ENCODE data around the gene COBL.

COBL gene

DNA sequence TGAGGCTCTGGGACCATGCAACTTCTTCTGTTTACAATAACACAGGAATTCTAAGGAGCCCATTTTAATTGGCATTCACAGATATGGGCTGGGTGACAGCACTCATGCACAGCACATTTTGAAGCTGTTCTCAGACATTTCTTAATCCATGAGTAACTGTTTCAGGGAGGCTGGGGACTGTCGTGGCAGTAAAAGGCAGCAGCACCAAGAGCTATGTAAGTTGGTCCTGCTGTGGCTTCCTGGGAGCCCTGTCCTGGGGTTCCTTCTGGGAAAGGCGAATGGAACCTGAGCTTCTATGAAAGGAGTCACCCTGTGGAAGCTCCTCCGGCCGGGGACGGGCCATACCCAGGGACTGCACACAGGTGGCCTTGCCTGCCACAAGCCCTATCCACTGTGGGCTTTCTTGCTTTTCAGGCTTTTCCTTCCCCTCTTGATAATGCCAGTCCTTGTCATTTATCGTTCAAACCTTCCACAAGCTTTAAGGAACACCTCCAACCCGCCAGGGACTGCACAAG is 40.5 kb downstream of the COBL start:
- DNase-seq (ENCODE audit: low spot score): no peak

DNA sequence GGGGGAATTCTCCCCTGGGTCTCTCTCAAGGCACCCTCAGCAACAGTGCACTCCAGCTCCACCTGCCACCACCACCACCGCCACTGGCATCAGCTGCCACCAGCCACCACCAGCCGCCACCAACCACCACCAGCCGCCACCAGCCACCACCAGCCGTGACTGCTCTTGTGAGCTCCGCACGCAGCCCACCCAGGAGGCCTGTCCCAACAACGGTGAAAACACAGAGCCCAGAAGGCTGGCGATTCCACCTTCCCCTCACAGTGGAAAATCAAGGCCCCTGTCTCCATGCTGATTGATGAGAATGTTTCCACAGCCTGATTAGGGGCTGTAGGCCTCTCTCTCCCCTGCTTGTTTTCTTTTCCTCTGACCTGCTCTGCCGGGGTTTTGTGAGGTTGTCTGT is 41.1 kb downstream of the COBL start:
- no peak for DNase-seq (ENCODE audit: low spot score)

DNA sequence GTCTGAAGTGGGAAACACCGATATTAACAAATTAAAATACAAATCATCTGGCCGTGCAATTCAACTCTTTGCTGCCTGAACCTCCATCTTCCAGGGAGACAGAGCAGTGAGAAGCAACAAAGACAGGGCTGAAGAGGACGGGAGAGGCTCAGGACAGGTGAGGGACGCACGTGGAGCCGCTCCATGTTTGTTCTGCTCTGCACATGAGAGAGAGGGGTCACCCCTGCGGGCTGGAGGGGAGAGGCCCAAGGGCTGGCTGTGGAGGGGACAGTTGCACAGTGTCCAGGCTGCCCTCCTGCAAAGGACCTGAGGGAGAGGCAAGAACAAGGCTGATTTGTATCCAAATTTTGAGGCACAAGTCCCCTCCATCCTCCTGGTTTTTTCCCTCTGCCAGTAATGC is 41.7 kb downstream of the COBL start:
- no peak for DNase-seq (ENCODE audit: low spot score)

GRCh38 chr7:51274001-51274400 is 42.6 kb downstream of the COBL start:
- DNase-seq (ENCODE audit: low spot score): no peak

GRCh38 chr7:51273360-51273759 is 43.2 kb downstream of the COBL start:
- no peak for DNase-seq (ENCODE audit: low spot score)

DNA sequence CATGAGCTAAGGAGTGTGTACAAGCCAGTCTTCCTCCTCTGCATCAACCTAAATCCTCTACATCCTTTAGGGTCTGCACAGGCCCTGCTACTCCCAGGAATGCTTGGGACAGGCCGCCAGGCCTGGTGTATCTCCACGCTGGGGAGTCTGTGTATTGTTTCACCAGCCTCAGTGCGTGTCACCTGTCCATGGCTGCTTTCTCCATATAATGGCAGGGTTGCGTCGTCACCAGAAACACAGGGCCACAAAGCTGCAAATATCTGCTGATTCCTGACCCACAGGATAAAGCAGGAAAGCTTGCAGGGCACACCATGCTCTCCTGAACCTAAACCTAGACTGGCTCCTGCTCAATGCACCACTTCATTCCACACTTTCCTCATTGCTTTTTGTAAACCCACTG is 45.6 kb downstream of the COBL start:
- DNase-seq (ENCODE audit: low spot score): no peak

DNA sequence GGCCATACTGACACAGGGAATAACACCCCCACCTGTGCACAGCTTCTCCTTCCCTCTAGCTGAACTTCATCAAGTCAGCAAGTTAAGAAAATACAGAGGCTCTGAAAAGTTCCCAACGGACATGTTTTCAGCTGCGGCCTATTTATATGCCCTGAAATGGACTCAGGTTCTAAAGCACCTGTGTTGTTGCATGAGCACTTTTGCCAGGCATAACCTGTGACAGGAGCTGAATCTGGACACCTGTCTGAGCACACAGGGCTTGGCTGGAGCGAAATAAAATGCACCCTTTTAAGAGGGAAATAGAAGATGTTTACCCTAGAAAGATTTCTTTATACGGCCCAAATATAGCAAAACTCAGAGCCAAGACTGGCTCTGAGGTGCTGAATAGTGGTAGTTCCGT is 46.7 kb downstream of the COBL start:
- no peak for DNase-seq (ENCODE audit: low spot score)

DNA sequence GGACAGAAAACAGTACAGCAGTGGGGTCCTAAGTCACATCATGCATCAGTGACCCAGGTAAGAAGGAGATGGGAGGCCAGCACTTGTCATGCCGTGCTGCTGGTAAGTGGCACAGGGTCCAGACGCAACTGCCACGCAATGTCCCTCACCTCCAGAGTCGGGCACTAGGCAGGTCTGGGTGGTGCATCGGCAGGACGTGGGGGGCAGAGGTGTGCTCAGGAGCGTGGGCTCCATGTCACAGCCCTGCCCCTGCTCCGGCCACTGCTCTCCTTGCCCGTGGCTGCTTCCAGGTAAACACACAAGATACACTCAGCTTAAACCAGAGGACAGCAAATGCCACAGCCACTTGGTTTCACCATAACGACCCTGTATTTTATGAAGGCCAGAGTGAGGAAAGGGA is 47.3 kb downstream of the COBL start:
- DNase-seq (ENCODE audit: low spot score): no peak

- DNase-seq (ENCODE audit: low spot score): no peak
Observed at GRCh38 chr7:51268859-51269258, 47.8 kb downstream of the COBL start.

DNA sequence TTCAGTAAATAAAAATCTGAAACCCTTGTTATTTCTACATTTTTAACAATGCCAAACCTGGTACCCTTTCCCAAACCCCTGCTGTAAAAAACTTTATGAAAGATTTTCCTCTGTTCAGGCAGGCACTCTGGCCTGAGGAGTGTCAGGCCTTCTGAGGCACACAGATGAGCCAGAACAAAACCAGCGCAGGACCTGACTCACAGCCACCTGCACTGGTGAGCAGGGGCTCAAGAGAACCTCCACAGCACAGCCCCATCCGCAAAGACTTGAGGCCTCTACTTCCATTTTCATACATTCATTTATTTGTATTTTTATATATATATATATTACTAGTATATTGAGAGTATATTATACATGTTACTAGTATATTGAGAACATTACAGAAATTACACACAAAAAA is 49.4 kb downstream of the COBL start:
- DNase-seq (ENCODE audit: low spot score): no peak

GRCh38 chr7:51265066-51265907 is 51.3 kb downstream of the COBL start:
- DNase-seq (ENCODE audit: low spot score): no peak

DNA sequence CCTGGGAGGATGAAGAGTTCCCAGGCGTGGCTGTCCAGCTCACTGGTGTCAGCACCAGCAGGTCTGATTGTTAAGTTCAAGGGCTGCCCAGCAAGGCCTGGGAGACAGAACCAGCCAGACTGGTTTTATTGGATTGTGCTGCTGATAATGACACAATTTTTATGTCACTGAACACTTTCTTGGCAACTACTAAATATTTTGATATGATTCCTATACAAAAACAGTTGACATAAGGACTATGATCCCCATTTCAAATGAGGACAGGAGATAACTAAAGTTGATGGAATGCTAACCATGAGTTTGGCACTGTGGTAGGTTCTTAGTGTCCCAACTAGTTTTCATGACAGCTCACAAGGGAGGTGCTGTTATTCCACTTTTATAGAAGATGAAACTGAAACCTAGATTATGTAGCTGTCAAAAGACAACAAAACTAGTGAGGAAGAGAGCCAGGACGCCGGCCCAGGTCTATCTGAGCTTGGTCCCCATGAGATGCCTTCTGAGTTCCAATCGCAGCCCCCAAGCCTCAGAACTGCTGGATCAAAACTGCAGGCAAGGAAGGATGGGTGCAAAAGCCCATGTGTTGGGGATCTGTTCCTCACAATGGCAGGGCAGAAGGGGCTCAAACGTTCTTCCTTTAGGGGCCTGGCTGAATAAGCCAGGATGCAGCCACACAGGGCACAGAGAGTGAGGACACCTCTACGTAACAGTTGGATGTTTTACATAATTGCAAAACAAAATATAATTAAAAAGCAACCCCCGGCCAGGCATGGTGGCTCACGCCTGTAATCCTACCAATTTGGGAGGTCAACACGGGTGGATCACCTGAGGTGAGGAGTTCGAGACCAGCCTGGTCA is 52.8 kb downstream of the COBL start:
- no peak for DNase-seq (ENCODE audit: low spot score)

DNA sequence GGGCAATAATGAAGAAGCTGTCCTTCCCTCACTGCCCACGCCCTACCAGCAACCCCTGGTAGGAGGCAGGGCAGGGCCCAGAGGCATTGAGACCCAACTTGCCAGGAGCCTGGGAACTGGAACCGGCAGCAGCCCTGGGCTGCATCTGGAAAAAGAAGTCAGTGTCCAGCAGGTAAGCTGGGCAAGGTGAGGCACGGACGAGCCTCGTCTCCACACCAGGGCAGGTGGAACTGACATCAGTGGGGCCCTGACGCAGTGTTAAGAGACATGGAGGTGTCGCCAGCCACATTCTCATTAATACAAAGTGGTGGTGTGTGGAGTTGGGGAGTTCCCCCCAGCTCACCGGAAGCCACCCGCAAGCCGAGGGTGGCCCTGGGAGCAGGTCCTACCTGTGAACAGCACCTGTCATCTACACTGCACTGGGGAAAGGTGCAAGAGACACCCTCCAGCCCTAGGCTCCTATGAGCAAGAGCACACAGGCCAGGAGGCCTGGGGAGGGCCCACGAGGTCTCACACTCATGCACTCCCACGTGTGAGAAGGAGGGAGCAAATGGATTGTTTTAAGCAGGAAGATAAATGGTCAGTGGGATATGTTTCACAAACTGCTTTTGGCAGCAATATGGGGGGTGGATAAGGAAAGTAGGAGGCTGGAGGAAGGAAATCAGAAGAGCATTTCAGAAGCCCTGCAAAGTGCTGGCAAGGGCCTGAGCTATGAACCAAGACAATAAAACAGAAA is 53.6 kb downstream of the COBL start:
- no peak for DNase-seq (ENCODE audit: low spot score)

DNA sequence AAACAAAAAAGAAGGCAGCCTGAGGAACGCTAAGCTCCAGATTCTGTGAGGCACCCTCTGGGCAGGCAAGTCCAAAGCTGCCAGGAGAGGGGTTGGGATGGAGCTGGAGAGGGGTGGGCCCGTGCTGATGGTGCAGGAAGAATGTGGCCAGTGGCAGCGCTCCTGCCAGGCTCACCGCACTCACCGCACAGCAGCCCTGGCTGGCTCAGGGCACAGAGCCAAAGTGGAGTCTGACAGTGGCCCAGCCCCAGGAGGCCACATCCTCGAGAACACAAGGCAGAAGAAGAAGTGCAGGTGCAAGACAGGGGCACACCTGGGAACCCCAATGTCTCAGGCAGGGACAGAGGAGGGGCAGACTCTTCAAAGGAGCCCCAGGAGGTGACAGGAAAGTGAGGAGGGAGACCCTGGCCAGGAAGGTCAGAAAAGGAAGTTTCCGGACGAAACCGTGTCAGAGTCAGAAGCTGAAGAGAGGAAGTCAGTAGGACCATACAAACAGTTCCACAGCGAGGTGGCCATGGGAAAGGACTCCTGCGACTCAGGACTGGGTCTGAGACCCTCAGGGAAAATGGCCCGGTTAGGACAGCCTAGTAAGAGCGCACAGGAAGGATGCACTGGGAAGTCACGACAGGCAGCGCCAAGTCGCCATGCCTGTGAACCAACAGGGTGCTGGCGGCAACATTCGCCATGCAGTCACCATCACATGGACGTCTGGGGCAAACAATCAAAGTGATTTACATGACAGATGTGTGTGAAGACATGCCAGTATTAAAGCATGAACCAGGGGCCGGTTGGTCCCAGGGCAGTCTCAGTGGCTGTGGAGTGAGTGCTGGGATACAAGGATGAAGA is 54.4 kb downstream of the COBL start:
- no peak for DNase-seq (ENCODE audit: low spot score)

DNA sequence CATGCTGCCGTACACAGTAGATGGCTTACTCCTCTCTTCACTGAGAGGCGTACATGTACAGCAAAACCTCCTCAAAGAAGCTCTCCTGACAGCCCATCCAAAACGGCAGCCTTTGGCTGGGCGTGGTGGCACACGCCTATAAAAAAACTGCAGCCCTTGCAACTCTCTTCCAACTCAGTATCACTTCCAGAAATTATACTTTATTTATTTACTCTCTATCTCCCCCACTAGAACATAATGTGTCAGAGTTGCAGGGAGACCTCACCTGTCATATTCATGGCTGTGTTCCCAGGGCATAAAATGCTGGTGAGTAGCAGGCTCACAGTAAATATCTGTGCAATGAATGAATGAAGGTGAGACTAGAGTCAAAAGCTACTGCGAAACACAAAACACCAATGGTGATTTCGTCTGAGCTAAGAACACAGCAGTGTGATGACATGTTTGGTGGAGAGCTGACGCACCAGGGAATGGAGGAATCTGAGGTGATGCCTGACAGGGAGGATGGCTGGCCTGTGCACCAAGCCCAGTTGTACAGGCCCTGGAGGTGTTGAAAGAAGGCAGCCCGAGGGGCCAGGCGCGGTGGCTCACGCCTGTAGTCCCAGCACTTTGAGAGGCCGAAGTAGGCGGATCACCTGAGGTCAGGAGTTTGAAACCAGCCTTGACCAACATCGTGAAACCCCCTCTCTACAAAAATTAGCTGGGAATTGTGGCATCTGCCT is 55.3 kb downstream of the COBL start:
- DNase-seq (ENCODE audit: low spot score): no peak

GRCh38 chr7:51260516-51260915 is 56.1 kb downstream of the COBL start:
- no peak for DNase-seq (ENCODE audit: low spot score)

GRCh38 chr7:51259766-51260165 is 56.8 kb downstream of the COBL start:
- DNase-seq (ENCODE audit: low spot score): no peak

- DNase-seq (ENCODE audit: low spot score): no peak
Observed at GRCh38 chr7:51256916-51257315, 59.7 kb downstream of the COBL start.

- DNase-seq (ENCODE audit: low spot score): no peak
Observed at GRCh38 chr7:51256209-51256781, 60.3 kb downstream of the COBL start.

GRCh38 chr7:51255536-51256208 is 60.9 kb downstream of the COBL start:
- no peak for DNase-seq (ENCODE audit: low spot score)

All from hematopoietic multipotent progenitor cell treated with erythropoietin and hydrocortisone succinate and interleukin-3 and kit ligand, for 17 days (in vitro differentiated cells).